Gastroesophageal sphincter (tissue), 4 donors: ENCODE results near the gene ANXA2. TPM values are rescaled to one million over a fixed set of nuclear protein-coding genes. Genes with fewer than 3 reads are reported as not detected.
"Not testable (repeated sequence)": the region's sequence is repeated elsewhere in the genome, so short reads cannot be mapped to it uniquely, and the experiment has no call there.

Source experiments
- ATAC-seq: fragments of 150-250 bp; one replicate; pipeline ENCODE4 v1.9.1; 2016; ENCODE audit warnings: mild to moderate bottlenecking, moderate library complexity
- H3K27ac ChIP-seq, 4 donors: fragments of 200-600 bp; sonication (generic) in 3 of 4; 1 replicate in 3 of 4; 2 replicates in 1 of 4; pipeline ENCODE4 v1.5.1; 2016 to 2019
- H3K27me3 ChIP-seq: fragments of 200-600 bp; sonication (generic); one replicate; pipeline ENCODE4 v1.5.1; 2019
- H3K36me3 ChIP-seq, 2 donors: fragments of 200-600 bp; sonication (generic); one replicate each; pipeline ENCODE4 v1.5.1; 2019; ENCODE audit warnings: control low read depth in 1 of 2
- H3K4me1 ChIP-seq, 3 donors: fragments of 200-600 bp; sonication (generic); 1 replicate in 2 of 3; 2 replicates in 1 of 3; pipeline ENCODE4 v1.5.1; 2016 to 2019; ENCODE audit warnings: control low read depth in 2 of 3
- H3K4me3 ChIP-seq, 2 donors: fragments of 200-600 bp; sonication (generic); one replicate each; pipeline ENCODE4 v1.5.1; 2019; ENCODE audit warnings: mild to moderate bottlenecking in 1 of 2, moderate library complexity in 1 of 2
- H3K9me3 ChIP-seq, 3 donors: fragments of 200-600 bp; sonication (generic); one replicate each; pipeline ENCODE4 v1.5.1; 2017 to 2019; ENCODE audit warnings: control low read depth in 2 of 3
- EP300 ChIP-seq: sonication (generic); formaldehyde crosslinking; IDR thresholded peaks from one replicate; pipeline ENCODE4 v1.6.1; 2017; ENCODE audit warnings: antibody characterized with exemption, mild to moderate bottlenecking
- POLR2A ChIP-seq, 2 donors: fragments of 450-650 bp; IDR thresholded peaks; one replicate each; pipeline ENCODE4 v1.6.1; 2017; ENCODE audit warnings: antibody characterized with exemption in 2 of 2, mild to moderate bottlenecking in 2 of 2, moderate library complexity in 1 of 2
- POLR2AphosphoS5 ChIP-seq: sonication (generic); formaldehyde crosslinking; IDR thresholded peaks from one replicate; pipeline ENCODE4 v1.6.1; 2017; ENCODE audit warnings: antibody characterized with exemption
- WGBS, 2 donors: methylation state at CpG; one replicate each; pipeline ENCODE4 v1.1.5; 2018; ENCODE audit warnings: low coverage in 1 of 2; 5-methylcytosine and 5-hydroxymethylcytosine counted together
- total RNA-seq, 4 donors: library from RNA; depleted of rRNA; stranded (reverse); fragments of >200 nt; gene quantifications; one replicate each; pipeline ENCODE4 v1.1.0, GENCODE V29; 2016
- TF ChIP-seq, protein P1 (sequence below), 4 experiments: fragments of 200-600 bp in 2 of 4; fragments of 450-650 bp in 2 of 4; sonication (generic) in 1 of 4; IDR thresholded peaks; one replicate each; pipeline ENCODE4 v1.5.1; 2017 to 2019; ENCODE audit warnings: antibody characterized with exemption in 4 of 4, mild to moderate bottlenecking in 2 of 4, moderate library complexity in 2 of 4

The ANXA2 gene
- total RNA-seq, 4 donors from 2014 or later, result 301 to 793 (median 570) TPM

DNA sequence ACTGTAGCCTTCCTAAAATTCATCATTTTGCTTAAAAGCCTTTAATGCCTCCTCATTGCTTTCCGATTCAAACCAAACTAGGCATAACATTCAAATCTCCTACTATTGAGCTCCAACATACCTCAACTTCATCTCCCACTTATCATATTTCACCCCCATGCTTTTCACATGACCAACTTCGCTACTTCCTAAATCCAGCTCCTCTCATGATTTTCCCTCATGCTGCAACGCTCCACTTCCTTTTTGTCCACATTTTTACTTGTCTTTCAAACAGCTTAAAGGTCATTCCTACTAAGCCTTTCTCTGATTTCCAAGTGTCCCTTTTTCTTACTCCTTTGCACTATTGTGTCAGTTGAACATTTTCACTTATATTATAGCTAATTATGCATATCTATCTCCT, 20.3 kb upstream of the ANXA2 start:
- Histone ChIP-seq H3K9me3 (no peaks in the 10 kb centered on the region), H3K27ac (no peak overlapping the region), H3K36me3 (peaks cover 0 to 11% of the 10 kb centered on the region in 2 donors), H3K27me3 (no peaks in the 10 kb centered on the region), H3K4me1 (peaks cover 0 to 14% (median 12%) of the 10 kb centered on the region in 3 donors), H3K4me3 (no peak overlapping the region)
- TF ChIP-seq POLR2AphosphoS5, result no peak
- TF ChIP-seq EP300, result no peak
- TF ChIP-seq POLR2A (IDR thresholded peaks at IDR 0.05), result no peak
- TF ChIP-seq, protein P1, sequence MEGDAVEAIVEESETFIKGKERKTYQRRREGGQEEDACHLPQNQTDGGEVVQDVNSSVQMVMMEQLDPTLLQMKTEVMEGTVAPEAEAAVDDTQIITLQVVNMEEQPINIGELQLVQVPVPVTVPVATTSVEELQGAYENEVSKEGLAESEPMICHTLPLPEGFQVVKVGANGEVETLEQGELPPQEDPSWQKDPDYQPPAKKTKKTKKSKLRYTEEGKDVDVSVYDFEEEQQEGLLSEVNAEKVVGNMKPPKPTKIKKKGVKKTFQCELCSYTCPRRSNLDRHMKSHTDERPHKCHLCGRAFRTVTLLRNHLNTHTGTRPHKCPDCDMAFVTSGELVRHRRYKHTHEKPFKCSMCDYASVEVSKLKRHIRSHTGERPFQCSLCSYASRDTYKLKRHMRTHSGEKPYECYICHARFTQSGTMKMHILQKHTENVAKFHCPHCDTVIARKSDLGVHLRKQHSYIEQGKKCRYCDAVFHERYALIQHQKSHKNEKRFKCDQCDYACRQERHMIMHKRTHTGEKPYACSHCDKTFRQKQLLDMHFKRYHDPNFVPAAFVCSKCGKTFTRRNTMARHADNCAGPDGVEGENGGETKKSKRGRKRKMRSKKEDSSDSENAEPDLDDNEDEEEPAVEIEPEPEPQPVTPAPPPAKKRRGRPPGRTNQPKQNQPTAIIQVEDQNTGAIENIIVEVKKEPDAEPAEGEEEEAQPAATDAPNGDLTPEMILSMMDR (IDR thresholded peaks at IDR 0.05), result no peak
- ATAC-seq, result no peak
- 81 to 96% methylated on average over 3 of the region's 3 CpGs for whole genome bisulfite sequencing, 2 donors

DNA sequence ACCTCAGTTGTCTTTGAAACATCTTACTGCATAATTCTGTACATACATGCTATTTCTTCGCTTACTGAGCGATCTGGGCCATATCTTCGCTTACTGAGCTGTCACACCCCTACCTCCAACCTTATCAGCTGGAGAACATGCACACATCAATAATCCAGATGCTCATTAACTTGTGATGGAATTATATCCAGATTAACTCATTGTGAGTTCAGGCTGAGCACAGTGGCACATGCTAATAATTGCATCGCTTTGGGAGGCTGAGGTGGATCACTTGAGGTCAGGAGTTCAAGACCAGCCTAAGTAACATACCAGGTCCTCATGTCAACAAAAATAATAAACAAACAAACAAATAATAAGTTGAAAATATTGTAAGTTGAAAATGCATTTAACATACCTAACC, 19.3 kb upstream of the ANXA2 start:
- Histone ChIP-seq H3K27me3 (no peaks in the 10 kb centered on the region), H3K4me3 (no peak overlapping the region), H3K36me3 (peaks cover 0 to 3% of the 10 kb centered on the region in 2 donors), H3K4me1 (peaks cover 0 to 19% (median 14%) of the 10 kb centered on the region in 3 donors), H3K27ac (no peak overlapping the region), H3K9me3 (no peaks in the 10 kb centered on the region)
- TF ChIP-seq EP300 (no peak), POLR2A (IDR thresholded peaks at IDR 0.05) (no peak), POLR2AphosphoS5 (no peak)
- TF ChIP-seq, protein P1 (IDR thresholded peaks at IDR 0.05), result no peak
- no peak for ATAC-seq
- WGBS, 2 donors, result 91 to 100% methylated on average over 4 of the region's 4 CpGs

DNA sequence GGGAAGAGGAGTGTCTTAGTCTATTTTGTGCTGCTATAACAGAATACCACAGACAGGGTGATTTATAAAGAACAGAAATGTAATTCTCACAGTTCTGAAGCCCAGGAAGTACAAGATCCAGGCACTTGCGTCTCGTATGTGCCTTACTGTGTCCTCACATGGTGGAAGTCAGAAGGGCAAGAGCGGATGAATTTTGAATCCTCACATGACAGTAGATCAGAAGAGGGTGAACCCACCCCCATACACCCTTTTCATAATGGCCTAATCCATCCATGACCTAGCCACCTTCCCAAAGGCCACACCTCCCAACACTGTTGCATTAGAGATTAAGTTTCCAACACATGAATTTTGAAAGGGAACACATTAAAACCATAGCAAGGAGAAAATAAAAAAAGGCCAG, 18.7 kb upstream of the ANXA2 start:
- no peaks in the 10 kb centered on the region for H3K36me3 ChIP-seq
- H3K4me3 ChIP-seq, result no peak overlapping the region
- no peak for ATAC-seq
- H3K9me3 ChIP-seq, result no peaks in the 10 kb centered on the region
- no peak overlapping the region for H3K27ac ChIP-seq
- WGBS, 2 donors, result 100% methylated on average over 3 of the region's 3 CpGs
- TF ChIP-seq POLR2AphosphoS5 (no peak), POLR2A (IDR thresholded peaks at IDR 0.05) (no peak), EP300 (no peak)
- TF ChIP-seq, protein P1 (IDR thresholded peaks at IDR 0.05), result no peak
- H3K27me3 ChIP-seq, result no peaks in the 10 kb centered on the region
- peaks cover 0 to 19% (median 14%) of the 10 kb centered on the region in 3 donors for H3K4me1 ChIP-seq

DNA sequence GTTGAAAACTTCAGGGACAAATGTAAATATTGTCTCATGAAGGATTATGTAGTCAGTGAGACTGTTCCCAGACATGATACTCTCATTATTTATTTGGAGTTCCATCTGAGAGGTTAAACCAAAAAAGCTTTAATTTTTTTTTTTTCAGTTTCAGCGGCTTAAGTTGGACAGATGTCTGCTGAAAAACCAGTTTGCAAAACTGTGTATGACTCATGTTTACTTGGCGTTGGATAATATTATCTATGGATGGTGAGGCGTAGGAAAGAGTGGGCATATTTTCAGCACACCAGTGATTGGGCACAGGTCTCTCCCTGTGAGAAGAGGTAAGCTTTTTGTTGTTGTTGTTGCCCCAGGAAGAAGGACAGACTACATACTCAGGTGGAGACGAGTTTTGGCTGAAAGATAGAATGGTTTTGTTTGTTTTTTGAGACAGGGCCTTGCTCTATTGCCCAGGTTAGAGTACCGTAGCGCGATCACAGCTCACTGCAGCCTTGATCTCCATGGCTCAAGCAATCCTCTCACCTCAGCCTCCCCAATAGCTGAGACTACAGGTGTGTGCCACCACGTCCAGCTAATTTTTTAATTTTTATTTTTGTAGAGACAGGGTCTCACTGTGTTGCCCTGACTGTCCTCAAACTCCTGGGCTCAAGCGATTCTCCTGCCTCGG, 16.4 kb upstream of the ANXA2 start:
- Histone ChIP-seq H3K36me3 (no peaks in the 10 kb centered on the region), H3K27ac (peak overlapping the region in 1 of 4 donors; percentile 53), H3K27me3 (no peaks in the 10 kb centered on the region), H3K9me3 (no peaks in the 10 kb centered on the region), H3K4me1 (peaks cover 0 to 19% (median 14%) of the 10 kb centered on the region in 3 donors), H3K4me3 (no peak overlapping the region)
- TF ChIP-seq EP300 (no peak), POLR2AphosphoS5 (no peak)
- 49 to 54% methylated on average over 7 to 10 of the region's 10 CpGs for WGBS, 2 donors
- peak; percentile 28 for ATAC-seq

DNA sequence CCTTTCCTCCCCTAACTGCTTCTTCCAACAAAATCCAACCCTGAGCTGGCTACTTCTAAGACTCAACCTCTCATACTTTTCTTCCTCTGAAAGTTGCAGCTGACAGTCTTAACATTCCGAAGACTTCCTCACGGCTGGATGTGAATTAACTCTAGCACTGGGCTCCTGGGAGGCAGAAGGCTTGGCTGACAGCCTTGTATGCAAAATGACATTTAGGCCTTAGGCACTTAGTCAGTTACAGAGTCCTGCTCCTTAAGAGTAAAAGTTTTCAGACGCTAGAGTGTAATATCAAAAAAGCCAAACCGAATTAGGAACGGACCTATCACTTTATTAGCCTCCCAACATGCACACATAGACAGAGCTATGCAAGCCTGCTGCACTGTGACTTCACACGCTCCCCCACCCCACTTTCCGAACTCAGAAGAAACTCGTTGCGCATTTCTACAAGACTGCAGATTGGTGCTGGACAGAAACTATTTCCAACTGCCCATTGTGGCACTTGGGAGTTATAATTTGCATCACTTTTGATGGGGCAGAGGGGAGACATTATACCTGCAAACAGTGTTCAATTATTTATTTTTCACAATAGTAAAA, 15.5 kb upstream of the ANXA2 start:
- no peaks in the 10 kb centered on the region for H3K36me3 ChIP-seq
- TF ChIP-seq POLR2AphosphoS5 (no peak), POLR2A (IDR thresholded peaks at IDR 0.05) (no peak), EP300 (no peak)
- no peaks in the 10 kb centered on the region for H3K27me3 ChIP-seq
- peak; percentile 13 for ATAC-seq
- H3K27ac ChIP-seq, result peak overlapping the region in 2 of 4 donors; percentile 2 to 60
- no peak overlapping the region for H3K4me3 ChIP-seq
- peaks cover 0 to 22% (median 14%) of the 10 kb centered on the region in 3 donors for H3K4me1 ChIP-seq
- H3K9me3 ChIP-seq, result no peaks in the 10 kb centered on the region
- 22 to 28% methylated on average over 5 to 8 of the region's 9 CpGs for WGBS, 2 donors

DNA sequence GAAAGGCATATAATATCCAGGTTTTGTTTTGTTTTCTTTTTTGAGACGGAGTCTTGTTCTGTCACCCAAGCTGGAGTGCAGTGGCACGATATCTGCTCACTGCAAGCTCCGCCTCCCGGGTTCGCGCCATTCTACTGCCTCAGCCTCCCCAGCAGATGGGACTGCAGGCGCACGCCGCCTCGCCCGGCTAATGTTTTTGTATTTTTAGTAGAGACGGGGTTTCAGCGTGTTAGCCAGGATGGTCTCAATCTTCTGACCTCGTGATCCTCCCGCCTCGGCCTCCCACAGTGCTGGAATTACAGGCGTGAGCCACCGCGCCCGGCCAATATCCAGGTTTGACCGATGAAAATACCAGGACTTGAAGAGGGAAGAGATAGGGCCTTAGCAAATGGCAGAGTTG, 15.0 kb upstream of the ANXA2 start:
- WGBS, 2 donors, result 86 to 100% methylated on average over 1 to 5 of the region's 21 CpGs
- H3K27me3 ChIP-seq, H3K9me3 ChIP-seq, H3K4me3 ChIP-seq, ATAC-seq, H3K36me3 ChIP-seq: not testable (repeated sequence)
- Histone ChIP-seq H3K27ac (peak overlapping the region in 2 of 4 donors; percentile 2 to 60), H3K4me1 (peaks cover 0 to 22% (median 14%) of the 10 kb centered on the region in 3 donors)
